ENCODE data around the gene FHAD1.

FHAD1 gene

DNA sequence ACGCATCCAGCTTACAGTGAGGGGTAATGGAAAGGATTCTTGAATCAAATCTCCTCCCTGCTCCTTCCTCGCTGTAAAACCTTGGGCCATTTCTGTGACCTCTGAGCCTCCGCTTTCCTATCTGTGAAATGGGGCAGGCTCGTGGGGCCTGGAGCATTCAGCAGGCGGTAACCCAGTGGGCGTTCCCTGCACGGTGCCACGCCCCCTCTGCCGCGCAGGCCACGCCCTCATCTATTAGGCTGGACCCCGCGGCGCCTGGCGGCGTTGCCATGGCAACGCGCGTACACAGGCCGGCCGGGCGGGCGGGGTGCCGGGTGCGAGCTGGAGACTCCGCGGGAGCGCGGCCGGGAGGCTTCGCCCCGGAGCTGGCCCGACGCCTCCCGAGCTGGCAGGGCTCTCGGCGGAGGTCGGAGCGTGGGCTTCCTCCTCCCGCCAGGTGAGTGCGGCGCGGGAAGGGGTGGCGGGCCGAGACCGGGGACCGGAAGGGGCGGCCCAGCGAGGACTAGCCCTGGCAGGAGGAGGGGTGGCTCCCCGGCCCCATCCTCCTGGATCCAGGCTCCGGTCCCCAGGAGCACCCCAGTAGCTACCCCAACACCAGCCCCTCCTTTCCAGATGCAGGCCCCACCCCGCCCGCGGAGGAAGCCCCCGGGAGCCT, at the start of gene FHAD1:
TSS of gene FHAD1 (plus strand) at position 264 of the 655 bp plus-strand sequence. CDS start 4,562 bp downstream, outside the sequence.
- DNase-seq = peak; percentile 46

DNA sequence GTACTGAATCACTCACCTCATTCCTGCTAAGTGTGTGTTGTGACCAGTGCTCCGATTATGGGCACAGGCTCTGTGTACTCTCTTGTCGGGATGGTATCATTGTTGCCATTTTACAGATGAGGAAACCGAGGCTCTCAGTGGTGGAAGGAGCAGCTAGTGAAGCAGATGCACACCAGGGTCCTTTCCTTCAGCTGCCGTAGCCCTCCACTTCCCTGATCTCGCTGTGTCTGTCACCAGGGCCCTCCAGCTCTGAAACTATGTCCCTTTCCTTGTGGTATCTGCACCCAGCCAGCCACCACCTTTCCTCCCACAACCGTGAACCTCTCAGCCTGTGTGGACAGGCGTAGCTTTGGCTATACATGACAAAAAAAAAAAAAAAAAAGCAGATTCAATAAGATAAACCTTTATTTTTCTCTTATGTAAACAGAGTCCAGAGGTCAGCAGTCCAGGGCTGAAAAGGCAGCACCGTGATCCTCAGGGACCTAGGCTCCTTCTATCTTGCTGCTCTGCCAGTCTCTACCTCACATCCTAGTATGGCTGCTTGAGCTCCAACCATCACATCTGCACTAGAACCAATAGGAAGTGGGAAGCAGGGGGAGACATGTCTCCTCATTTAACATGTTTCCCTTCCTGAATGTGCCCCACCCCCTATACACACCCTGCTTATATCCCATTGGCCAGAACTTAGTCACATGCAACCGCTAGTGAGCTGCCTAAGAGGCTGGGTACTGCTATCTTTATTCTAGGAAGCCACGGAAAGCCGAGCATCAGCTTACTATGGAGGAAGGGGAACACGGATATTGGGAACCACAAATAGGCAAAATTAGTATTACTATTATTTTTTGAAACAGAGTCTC, 49.2 kb upstream of the FHAD1 start:
- no peak for DNase-seq

DNA sequence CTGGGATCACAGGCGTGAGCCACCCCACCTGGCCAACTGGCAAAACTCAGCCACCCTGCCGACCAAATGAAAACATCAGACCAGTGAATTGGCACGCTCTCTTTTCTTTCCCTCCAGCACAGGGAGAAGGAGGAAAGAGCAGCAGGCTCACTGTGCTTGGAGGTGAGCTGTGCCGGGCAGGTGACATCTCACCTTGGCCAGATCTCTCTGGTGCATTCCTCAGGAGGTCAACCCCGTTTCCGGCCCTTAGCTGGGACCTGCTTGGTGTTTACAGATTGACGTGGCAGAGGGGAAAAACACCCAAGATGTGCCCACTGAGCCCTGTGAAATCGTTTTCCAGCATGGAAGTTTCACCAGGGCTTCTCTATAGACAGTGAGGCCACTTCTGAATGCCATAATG, 48.3 kb upstream of the FHAD1 start:
- DNase-seq = no peak

DNA sequence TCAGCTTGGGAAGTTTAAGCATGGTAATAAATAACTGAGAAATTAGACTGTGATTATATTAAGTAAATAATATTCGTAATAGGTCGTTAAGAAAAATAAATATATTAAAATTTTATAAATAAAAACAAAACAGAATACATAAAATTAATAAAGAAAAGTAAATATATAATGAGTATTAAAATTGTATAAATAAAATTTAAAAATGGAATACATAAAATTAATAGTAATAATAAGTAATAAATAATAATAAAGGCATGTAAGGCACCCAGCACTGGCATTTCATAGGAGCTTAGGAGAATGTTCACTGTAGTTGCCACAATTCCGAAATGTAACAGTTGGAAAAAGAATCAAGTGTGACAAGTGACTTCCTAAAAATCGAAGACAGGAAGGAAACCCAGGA, 45.8 kb upstream of the FHAD1 start:
- no peak for DNase-seq

DNA sequence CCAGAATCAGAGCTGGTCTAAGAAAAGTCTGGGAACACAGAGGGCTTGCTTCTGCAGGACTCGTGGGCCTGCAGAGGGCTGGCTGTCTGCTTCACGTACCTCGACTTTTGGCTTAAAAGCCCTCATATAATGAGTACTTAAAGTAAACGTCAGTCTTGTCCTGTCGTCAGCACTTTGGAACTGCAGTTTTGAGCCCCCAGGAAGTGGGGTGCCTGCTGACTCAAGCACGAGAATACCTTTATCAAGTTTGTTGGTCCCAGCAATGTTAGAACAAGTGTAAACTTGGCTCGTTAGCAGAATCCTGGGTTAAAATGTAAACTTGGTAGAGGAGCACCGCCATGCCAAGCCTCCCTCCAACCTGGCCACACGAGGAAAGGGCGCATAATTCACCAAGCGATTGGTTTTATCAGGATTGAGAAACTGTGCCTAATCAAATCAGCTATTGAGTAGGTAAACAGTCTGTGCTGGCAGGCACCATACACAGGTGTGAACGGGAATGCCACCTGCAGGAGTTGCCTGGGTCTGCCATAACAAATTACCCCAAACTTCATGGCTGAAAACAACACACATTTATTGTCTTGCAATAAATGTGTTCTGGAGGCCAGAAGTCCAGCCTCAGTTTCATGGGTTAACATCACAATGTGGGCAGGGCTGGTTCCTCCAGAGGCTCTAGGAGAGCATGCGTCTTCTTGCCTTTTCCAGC, 45.0 kb upstream of the FHAD1 start:
- no peak for DNase-seq

DNA sequence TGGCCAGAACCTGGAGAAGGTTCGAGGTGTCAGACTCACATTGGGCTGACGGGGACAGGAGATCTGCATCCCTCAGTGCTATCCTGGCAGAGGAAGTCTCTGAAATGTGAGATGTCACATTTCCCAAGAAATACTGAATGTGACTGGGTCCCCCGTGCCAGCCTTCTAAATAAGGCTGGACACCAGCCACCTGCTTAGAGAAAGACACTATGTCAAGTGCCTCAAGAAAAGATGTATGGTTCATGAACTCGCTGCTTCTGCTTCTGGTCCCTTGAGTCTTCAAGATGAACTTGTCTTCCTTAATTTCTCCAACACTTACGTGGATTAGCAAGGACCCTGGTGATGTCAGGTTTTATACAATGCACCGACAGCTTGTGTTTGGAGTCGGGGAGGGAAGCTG, 42.1 kb upstream of the FHAD1 start:
- no peak for DNase-seq

DNA sequence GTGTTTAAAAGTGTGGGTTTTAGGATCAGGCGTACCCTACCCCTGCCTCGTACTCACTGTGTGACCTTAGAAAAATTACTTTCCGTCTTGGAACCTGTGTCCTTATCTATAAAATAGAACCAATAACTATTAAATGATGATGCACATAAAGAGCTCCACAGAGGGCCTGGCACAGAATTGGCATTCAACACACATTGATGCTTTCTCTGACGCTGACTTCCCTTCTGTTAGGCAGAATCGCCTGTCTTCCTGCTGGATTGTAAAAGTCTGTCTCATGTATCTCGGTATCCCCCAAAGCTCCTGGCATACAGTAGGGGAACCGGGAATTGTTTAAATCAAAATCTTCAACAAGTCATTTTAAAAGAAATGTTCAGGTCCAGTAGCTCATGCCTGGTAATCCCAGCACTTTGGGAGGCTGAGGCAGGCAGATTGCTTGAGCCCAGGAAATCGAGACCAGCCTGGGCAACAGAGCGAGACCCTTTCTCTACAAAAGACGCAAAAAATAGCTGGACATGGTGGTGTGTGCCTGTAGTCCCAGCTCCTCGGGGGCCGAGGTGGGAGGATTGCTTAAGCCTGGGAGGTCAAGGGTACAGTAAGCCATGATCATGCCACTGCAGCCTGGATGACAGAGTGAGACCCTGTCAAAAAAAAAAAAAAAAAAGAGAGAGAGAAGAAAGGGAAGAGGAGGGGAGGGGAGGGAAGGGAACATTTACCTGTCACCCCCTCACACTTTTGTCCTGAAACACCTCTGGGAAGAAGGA, 41.3 kb upstream of the FHAD1 start:
- no peak for DNase-seq

DNA sequence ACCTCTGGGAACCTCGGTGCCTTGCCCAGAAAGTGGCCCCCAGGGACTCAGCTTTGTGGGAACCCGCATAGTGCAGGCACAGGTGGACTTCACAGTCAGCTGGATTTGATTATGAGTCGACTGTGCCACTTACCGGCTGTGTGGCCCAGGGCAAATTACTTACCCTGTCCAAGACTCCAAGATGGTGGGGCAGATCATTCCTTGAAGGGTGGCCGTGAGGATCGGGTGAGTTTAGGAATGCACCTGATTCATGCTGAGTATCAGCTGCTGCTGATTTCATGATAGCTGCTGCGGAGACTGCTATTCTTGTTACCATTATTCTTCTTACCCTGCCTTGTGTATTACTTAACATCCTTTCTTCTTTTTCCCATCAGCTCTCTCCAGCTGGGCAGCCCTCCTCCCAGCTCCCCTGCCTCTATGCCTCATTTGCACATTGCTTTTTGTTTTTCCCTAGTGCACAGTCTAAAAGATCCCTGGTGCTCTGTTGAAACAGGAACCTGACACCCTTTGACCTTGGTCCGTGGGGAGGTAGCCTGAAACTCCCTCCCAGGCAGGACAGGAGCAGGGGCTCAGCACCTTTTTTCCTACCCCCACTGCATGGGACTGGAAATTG, 40.5 kb upstream of the FHAD1 start:
- no peak for DNase-seq

DNA sequence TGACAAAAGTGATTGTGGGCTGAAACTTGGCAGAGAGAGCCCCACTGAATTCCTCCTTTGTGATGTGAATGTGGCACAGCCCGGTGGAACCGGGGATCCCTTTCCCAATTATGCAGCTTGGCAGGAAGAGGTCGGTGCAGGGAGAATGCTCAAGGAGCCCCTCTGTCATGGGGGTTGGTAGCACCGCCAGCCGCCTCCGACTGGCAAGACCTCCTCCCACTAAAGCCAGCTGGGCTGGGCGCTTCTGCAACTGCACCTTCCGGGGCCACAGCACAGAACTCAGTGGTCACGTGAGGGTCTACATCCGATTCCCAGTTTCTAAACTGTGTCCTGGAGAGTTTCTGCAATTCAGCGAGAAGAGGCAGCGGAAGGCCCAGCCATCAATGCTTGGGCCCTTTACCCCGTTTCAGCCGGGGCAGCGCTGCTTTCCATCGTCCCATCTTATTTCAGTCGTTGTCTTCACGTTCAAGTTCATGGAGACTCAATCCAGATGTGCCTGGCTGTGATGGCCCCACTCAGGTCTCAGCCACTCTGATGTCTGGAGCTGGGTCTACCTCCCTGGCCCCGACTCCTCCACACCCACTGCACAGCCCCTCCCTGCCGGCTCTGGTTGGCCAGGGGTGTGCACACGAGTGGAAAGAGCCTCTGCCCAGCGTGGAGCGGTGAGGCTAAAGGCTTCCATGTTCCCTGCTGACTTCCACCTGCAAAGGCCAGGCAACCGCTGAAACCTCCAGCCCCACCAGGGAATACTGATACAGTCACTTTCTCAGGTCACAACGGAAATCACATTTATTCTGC, 39.8 kb upstream of the FHAD1 start:
- DNase-seq = no peak

DNA sequence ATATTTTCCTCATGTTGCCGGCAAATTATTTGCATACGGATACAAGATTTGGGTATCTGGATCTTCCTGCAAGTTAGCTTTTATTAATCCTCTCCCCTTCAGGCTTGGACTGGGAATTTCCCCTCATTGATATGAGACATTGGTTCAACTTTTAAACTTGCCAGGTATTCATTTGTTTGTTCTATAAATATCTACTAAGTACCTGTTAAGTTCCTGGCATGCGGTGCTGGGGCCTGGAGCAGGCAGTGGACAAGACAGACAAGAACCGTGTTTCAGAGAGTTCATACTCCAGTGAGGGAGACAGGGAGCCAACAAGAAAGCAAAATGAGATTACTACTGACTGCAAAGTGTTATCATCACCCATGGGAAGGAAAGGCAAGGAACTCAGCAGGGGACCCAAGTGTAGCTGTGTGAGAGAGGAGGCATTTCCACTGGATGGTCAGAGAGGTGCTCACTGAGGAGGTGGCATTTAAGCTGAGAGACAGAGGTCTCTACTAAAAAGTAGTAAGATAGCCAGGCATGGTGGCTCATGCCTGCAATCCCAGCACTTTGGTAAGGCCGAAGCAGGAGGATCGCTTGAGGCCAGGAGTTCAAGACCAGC, 39.1 kb upstream of the FHAD1 start:
- DNase-seq = no peak

DNA sequence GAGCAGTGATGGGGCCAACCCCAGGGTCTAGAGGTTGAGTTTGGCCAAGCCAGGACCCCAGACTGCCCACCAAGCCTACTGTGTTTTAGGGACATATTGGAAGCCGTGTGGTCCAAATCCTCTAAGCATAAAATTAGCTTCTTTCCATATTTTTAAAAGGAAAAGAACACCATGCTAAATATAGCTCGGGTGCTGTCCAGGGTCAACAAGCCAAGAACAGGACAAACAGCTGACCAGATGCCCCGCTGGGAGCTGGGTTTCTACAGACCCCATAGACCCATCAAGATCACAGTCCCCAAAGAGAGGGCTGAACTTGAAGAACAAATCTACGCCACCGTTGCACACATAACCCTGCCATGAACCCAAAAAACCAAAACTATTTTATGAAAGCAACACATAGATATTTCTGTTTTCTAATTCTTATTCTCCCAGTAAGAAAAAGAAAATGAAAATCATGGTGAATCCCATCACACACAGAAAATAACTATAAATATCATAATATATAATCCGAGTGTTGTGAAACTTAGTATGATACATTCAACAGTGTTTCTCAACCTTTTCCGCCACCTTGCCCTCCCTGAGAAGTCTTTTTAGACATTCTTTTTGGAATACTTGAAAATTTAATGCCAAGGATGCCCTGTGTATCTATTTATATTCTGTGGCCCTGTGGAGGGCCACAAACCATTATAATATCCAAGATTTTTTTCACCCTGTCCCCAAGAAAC, 36.2 kb upstream of the FHAD1 start:
- no peak for DNase-seq

DNA sequence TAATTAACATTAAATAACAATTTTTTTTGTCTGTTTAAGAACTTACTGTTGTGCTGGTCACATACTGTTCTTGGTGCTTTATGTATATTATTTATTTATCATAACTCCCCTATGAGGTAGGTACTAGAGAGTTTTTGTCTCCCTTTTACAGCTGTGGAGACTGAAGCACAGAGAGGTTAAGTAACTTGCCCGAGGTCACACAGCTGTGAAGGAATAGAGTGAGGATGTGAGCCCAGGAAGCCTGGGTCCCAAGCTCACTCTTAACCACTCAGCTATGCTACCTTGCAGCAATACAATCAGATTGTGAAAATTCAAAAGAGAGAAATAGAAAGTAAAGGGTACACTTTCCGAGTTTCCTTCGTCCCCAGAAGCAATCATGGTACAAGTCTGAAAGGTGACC, 35.6 kb upstream of the FHAD1 start:
- no peak for DNase-seq

DNA sequence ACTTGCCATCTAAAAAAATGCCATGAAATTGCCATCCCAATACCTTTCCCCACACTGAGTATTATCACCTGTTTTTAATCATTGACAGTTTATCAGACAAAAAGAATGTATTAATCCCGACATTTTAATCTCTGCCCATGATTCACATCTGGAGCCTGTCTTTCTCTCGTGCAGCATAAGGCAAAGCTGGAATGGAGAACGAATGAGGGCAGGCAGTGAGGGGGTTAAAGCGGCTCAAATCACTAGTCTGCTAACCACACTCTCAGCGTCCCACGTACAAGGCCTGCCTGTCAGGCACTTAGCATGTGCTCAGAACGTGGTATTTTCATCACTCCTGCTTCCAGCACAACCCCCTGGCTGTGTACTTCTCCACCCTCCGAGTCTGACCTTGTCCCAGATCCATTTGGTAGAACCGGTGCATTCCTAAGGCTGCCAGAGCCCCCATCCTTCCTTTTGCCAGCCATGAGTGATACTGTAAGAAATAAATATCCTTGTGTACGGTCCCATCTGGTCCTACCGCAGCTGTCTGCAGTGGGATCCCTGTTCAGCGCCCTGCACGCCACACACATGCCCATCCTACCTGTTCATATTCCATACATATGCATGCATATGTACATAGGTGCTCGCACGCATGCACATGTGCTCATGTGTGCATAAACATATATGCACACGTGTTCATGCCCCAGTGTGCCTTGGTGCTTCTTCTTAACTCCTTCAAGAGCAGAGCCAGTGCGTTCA, 34.6 kb upstream of the FHAD1 start:
- no peak for DNase-seq

DNA sequence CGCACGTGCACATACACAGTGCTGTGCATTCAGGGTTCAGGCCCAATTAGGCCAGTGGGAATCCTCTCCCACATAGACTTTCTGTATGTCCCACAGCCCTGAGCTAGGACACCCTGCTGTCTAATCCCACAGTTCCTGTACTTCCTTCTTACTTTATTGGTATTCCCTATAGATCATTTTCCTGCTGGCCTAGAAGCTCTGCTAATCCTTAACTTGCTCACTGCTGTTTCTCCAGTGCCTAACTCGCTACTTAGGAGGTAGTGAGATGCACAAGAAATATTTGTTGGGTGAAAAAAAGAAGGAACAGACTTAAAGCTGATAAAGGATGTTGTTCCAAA, 34.1 kb upstream of the FHAD1 start:
- DNase-seq = no peak

DNA sequence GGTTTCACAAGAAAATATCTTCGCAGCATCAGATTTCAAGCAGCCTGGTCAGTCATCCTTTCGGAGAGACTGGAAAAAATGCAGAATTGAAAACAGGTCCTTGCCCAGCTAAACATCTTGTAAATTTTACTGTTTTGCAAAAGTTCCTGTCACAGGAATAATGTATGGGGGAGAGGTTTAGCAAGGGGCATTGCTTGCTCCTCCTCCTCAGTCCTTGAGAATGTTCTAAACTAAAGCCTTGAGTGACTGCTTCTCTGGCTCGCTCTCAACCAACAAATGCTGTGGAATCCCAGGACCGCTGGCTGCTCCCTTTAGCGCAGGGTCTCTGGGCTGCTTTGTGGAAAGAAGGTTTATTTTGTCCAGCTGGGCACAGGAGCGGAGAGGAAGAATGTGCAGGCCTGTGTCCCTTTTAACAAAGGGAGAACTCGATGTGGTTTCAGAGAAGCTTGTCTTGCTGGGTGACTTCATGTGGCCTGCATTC, 33.6 kb upstream of the FHAD1 start:
- DNase-seq = no peak

DNA sequence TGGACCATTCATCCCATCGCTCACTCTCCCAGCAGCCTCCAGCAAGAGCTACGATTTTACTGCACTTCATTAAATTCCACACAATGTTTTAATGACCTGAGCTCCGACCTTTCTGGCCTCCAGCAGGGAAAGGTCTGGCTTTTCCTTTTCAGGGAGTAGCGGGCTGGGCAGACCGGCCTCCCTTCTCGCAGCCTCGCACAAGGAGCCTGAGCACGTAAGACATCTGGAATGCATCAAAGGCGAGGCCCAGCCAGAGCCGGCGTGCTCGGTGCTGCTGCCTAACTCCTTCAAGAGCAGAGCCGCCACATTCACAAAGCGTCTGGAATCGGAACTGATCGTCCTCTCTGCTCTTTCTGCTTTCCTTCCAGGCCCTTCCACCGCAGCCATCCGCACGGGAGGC, 32.5 kb upstream of the FHAD1 start:
- DNase-seq = no peak

DNA sequence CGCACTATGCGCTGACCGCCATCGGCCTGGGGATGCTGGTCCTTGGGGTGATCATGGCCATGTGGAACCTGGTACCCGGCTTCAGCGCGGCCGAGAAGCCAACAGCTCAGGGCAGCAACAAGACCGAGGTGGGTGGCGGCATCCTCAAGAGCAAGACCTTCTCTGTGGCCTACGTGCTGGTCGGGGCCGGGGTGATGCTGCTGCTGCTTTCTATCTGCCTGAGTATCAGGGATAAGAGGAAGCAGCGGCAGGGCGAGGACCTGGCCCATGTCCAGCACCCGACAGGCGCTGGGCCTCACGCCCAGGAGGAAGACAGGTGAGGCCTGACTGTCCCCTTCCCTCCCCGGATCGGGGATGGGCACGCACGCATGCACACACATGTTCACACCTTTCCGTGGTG, 31.9 kb upstream of the FHAD1 start:
- no peak for DNase-seq

DNA sequence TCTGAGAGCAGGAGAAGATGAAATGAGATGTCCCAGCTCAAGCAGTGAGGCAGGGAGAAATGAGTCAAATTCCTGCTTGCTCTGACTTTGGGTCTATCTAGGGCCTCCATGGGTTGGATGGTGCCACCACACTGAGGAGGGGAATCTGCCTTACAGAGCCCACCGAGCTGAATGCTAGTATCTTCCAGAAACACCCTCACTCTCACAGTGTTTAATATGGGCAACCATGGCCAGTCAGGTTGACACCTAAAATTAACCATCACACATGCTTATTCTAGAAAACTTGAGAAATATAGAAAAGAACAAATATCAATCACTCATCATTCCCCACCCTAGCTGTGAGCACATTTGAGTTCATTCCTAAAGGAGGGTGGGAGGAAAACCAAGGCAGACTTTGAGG, 29.4 kb upstream of the FHAD1 start:
- no peak for DNase-seq

DNA sequence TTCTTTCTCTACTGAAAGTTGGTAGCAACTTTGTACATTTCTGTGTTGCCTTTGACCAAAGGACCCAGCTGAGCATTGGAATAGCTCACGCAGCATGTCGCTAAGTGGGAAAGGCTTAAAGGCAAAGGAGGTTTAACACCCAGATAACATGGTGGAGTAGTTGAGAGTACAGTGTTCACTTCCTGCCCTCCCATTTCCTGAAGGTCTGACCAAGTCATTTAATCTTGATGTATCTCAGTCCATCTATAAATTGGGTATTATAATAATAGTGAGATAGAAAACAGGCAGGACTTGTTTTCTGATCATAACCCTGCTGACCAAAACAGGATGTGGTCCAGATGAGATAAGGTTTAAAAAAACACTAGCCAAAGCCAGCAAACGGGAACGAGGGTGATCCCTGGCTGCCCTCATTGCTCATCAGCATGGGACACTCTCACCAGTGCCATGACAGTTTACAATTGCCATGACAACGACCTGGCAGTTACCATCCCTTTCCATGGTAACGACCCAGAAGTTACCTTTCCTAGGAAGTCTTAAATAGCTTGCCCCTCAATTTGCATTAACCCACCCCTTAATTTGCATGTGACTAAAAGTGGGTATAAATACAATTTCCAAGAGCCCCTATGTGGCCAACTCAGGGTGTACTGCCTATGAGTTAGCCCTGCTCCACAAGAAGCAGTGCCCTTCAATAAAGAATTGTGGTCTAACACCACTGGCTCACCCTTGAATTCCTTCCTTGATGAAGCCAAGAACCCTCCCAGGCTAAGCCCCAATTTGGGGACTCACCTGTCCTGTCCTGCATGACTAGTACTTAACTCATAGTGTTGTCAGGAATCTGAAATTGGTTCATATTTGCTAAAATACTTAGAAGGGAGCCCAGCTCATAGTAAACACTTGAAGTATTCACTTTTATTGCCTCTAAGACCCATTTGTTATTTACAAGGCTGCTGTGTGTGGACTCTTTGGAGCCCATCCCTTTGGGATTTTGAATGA, 28.4 kb upstream of the FHAD1 start:
- peak; percentile 30 for DNase-seq

Measured in CD4-positive, alpha-beta T cell treated with Interleukin-4 for 4 hours (primary cell).